ENCODE measurements around the gene WFDC11. TPM values are rescaled to one million over a fixed set of nuclear protein-coding genes. Genes with fewer than 3 reads are reported as not detected.
"Not testable (repeated sequence)": the region's sequence is repeated elsewhere in the genome, so short reads cannot be mapped to it uniquely, and the experiment has no call there.

WFDC11 gene
- total and polyA plus RNA-seq, 2 of the 4 experiments (the other 2 are of a cell fraction), result not detected

- H3K27ac ChIP-seq (ENCODE audit: insufficient read depth, low read length); H3K23ac ChIP-seq (ENCODE audit: low read depth, low read length); H3K79me1 ChIP-seq (ENCODE audit: low read depth in 1 of 2, low read length in 2 of 2); H4K8ac ChIP-seq (ENCODE audit: low read depth in 2 of 2, low read length in 2 of 2); H3K14ac ChIP-seq (replicated peaks; ENCODE audit: low read depth, low read length); CTCF ChIA-PET; H2BK20ac ChIP-seq (ENCODE audit: low read depth, low read length); H2AFZ ChIP-seq (replicated peaks; ENCODE audit: low read length, poor library complexity); H4K5ac ChIP-seq (ENCODE audit: low read depth, low read length); H3K36me3 ChIP-seq (ENCODE audit: control insufficient read depth, insufficient read depth, low read length); H4K91ac ChIP-seq (ENCODE audit: insufficient read depth, low read depth, low read length); H2BK5ac ChIP-seq (ENCODE audit: low read depth, low read length, poor library complexity, severe bottlenecking); H3K4me1 ChIP-seq (ENCODE audit: control insufficient read depth, insufficient read depth, low read length); H4K20me1 ChIP-seq (ENCODE audit: insufficient read depth, low read length); in situ Hi-C loops (cut with MboI; ENCODE audit: low sequenced_read_pairs); H2BK120ac ChIP-seq (ENCODE audit: low read depth, low read length); H2BK15ac ChIP-seq (ENCODE audit: low read depth, low read length); dilution Hi-C loops (cut with HindIII; ENCODE audit: low sequenced_read_pairs, unreplicated experiment); intact Hi-C loops (cut with micrococcal nuclease); H3K9me3 ChIP-seq (ENCODE audit: control insufficient read depth, insufficient read depth, low read length); H3K4ac ChIP-seq (ENCODE audit: low read depth, low read length); BruUV-seq (replicated peaks); DNase-seq; H3K9ac ChIP-seq (ENCODE audit: low read depth, low read length); H3K18ac ChIP-seq (ENCODE audit: low read depth, low read length); H3K9me1 ChIP-seq (ENCODE audit: insufficient read depth, low read length); ATAC-seq (ENCODE audit: low read depth); H2AK9ac ChIP-seq (replicated peaks; ENCODE audit: low read depth, low read length, poor library complexity); POLR2A ChIA-PET (ENCODE audit: unreplicated experiment); H3K56ac ChIP-seq (ENCODE audit: extremely low read depth, insufficient read depth, low read length); H3K4me3 ChIP-seq (ENCODE audit: insufficient read depth, low read depth, low read length); H2AK5ac ChIP-seq (ENCODE audit: low read depth, low read length); H3K4me2 ChIP-seq (ENCODE audit: low read depth, low read length); H3K27me3 ChIP-seq (ENCODE audit: control insufficient read depth, insufficient read depth, low read length): not testable (repeated sequence)
- WGBS, 2 experiments (ENCODE audit: extremely low coverage in 2 of 2, insufficient read length in 1 of 2), result 60% methylated on average over 5 of the region's 7 CpGs; no CpG with 5 or more reads in 1 of the 2 experiments
Observed at GRCh38 chr20:45651726-45652125, 18.3 kb downstream of the WFDC11 start.
